BLaER1 treated with 17β-estradiol and CSF1 and Interleukin-3, amounts not matched to agents 10 nM and 100 nM (cell line): ENCODE data around the gene ANKS4B.

ENCODE experiments used
- H3K27ac ChIP-seq, 11 experiments: shearing (Covaris generic); formaldehyde crosslinking; 2 replicates each; pipeline ENCODE4 v1.8.1; 2022
- H3K27me3 ChIP-seq, 11 experiments: shearing (Covaris generic); formaldehyde crosslinking; 2 replicates each; pipeline ENCODE4 v1.8.1; 2022
- H3K36me3 ChIP-seq, 11 experiments: shearing (Covaris generic); formaldehyde crosslinking; 2 replicates each; pipeline ENCODE4 v1.8.1; 2022
- H3K4me1 ChIP-seq, 10 experiments: shearing (Covaris generic); formaldehyde crosslinking; 2 replicates each; pipeline ENCODE4 v1.8.1; 2022
- H3K4me2 ChIP-seq, 11 experiments: shearing (Covaris generic); formaldehyde crosslinking; 2 replicates each; pipeline ENCODE4 v1.8.1; 2022
- H3K4me3 ChIP-seq, 10 experiments: shearing (Covaris generic); formaldehyde crosslinking; 2 replicates each; pipeline ENCODE4 v1.8.1; 2022
- H3K9ac ChIP-seq, 11 experiments: shearing (Covaris generic); formaldehyde crosslinking; 2 replicates each; pipeline ENCODE4 v1.8.1; 2022
- H3K9me3 ChIP-seq, 11 experiments: shearing (Covaris generic); formaldehyde crosslinking; replicated peaks in 1 of 11; 2 replicates each; pipeline ENCODE4 v1.8.1; 2022
- H4K20me1 ChIP-seq, 11 experiments: shearing (Covaris generic); formaldehyde crosslinking; 2 replicates each; pipeline ENCODE4 v1.8.1; 2022
- Cebpa-rat ChIP-seq, 11 experiments: shearing (Covaris generic); IDR thresholded peaks; 2 replicates each; pipeline ENCODE4 v1.8.1; 2022

Gene ANKS4B

DNA sequence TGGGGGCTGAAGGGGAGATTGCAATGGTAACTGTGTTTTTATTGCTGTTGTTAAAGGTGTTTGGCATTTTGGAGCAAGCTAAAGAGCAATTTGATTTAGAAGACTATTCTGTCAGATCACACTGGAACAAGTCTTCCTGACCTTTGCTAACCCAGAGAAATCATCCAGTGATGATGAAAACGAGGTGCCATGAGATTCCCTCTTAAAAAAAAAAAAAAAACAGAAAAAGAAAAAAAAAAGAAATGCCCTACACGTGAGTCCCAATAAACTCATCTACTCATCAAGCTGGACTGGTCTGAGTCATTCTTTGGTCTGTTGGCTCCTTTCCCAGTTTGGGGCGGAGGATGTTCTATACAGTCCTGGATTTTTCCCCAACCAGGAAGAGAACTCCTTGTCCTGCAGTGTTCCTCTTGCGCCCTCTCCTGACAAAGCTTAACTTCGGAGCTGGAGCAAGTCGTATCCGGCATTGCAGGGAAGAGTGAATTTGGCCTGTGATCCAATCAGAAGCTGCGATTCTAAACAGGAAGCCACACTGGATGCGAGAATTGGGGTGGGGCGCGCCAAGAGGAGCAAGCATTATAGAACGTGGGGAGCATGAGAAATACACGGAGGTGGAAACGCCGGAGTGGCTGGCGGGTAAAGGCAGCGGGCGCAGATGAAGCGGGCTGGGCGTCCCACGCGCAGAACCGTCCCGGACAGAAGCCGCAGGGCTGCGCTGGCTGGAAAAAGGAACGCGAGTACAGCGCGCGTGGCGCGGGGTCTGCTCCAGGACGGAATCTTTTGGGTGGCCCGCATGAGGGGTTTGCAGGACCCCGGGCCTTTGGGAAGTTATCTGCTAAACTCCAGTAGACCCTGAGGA, 67.0 kb downstream of the ANKS4B start:
- no peak for TF ChIP-seq Cebpa-rat (IDR thresholded peaks at IDR 0.05)
- Histone ChIP-seq H4K20me1 (no peaks in the 10 kb centered on the region), H3K27me3 (no peaks in the 10 kb centered on the region), H3K4me1 (peaks cover 12 to 25% (median 16%) of the 10 kb centered on the region in 10 experiments), H3K9me3 (no peaks in the 10 kb centered on the region), H3K9ac (peak overlapping the region; percentile 64 to 83 (median 80)), H3K27ac (peak overlapping the region; percentile 6 to 86 (median 76); a peak in 21 of 22 replicates), H3K4me2 (peak overlapping the region; percentile 88 to 97 (median 94)), H3K4me3 (peak overlapping the region; percentile 60 to 81 (median 74)), H3K36me3 (no peaks in the 10 kb centered on the region)

DNA sequence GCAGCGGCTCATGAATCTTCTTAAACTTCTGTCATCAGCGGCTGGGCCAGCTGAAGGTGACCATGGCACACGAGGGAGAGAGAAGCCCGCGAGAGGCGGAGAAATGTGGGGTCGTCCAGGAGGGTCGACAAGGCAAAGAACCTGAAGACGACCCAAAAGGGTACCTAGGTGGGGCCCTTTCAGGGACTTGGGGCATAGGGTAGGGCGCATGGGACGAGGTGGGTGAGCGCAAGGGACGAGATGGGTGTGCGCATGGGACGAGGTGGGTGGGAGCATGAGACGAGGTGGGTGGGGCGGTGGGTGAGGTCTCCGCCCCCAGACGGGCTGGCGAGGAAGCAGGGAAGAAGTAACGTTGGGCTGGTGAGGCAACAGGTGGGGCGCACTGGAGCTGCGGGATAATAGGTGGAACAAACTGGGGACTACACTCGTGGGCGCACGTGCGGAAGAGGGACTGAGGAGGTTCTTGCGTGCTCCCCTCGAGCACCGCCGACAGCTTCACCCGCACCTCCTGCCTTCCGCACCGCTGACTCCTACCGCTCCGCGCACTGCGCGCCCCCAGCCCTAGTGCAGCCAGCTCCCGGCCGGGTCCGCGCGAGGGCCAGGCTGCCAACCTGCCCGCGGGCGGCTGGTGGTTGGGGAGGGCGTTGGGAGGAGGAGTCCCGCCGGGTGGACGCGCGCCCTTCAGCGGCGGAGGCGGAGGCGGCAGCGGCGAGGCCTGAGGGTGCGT, 67.8 kb downstream of the ANKS4B start:
- H3K27me3 ChIP-seq: no peaks in the 10 kb centered on the region
- no peak for TF ChIP-seq Cebpa-rat (IDR thresholded peaks at IDR 0.05)
- peak overlapping the region; percentile 64 to 83 (median 80) for H3K9ac ChIP-seq
- no peaks in the 10 kb centered on the region for H4K20me1 ChIP-seq
- peak overlapping the region; percentile 18 to 86 (median 76); a peak in 21 of 22 replicates for H3K27ac ChIP-seq
- peak overlapping the region; percentile 88 to 97 (median 94) for H3K4me2 ChIP-seq
- no peaks in the 10 kb centered on the region for H3K9me3 ChIP-seq
- H3K4me1 ChIP-seq: peaks cover 12 to 25% (median 16%) of the 10 kb centered on the region in 10 experiments
- H3K36me3 ChIP-seq: no peaks in the 10 kb centered on the region
- H3K4me3 ChIP-seq: peak overlapping the region; percentile 60 to 81 (median 74)

DNA sequence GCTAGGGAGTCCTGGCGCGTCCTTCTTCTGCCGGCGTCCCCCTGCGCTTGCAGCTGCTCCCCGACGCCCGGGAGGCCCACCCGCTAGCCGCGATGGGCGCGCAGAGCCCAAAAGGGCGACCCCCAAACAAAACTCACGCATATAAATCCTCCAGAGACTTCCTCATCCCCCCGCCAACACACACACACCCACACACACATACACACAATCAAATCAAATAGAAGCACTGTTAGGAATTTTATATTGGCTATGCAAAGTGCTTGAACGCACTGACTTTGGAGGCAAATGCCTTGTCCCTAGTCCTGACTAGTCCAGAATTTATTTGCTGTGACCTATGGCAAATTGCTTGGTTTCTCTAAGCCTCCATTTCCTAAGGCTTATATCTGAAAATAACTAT, 68.4 kb downstream of the ANKS4B start:
- Histone ChIP-seq H3K27ac (peak overlapping the region; percentile 18 to 86 (median 76); a peak in 19 of 22 replicates), H3K9me3 (no peaks in the 10 kb centered on the region), H3K36me3 (no peaks in the 10 kb centered on the region), H3K27me3 (no peaks in the 10 kb centered on the region), H4K20me1 (no peaks in the 10 kb centered on the region), H3K4me1 (peaks cover 12 to 25% (median 16%) of the 10 kb centered on the region in 10 experiments), H3K4me2 (peak overlapping the region; percentile 88 to 97 (median 94)), H3K9ac (peak overlapping the region; percentile 64 to 83 (median 80)), H3K4me3 (peak overlapping the region; percentile 60 to 81 (median 74))
- TF ChIP-seq Cebpa-rat (IDR thresholded peaks at IDR 0.05): no peak

DNA sequence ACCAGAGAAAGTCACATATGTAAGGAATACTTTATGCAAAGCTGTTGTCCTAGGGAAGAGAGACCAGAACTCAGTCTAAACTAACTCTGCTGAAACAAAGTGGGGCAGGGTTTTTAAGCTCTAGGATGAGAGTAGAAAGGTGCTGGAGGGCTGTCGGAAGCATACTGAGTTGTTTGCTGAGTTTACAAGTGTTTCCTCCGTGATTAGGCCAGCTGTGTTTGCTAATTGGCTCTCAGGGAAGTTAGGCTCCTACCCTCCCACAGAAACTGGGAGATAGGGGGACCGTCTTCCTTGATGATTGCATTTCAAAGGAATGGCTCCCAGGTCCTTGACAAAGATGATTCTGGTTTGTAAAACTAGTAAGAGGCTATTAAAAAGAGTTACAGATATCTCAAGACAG, 69.0 kb downstream of the ANKS4B start:
- Histone ChIP-seq H3K4me3 (peak overlapping the region in 9 of 10 experiments; percentile 60 to 81 (median 72); a peak in 16 of 20 replicates), H3K9ac (peak overlapping the region in 7 of 11 experiments; percentile 8 to 83 (median 79); a peak in 9 of 22 replicates), H3K9me3 (no peaks in the 10 kb centered on the region), H3K4me1 (peaks cover 12 to 25% (median 16%) of the 10 kb centered on the region in 10 experiments), H3K27me3 (no peaks in the 10 kb centered on the region), H3K36me3 (no peaks in the 10 kb centered on the region), H3K27ac (peak overlapping the region in 1 of 11 experiments; percentile 33; a peak in 1 of 22 replicates), H4K20me1 (no peaks in the 10 kb centered on the region), H3K4me2 (peak overlapping the region; percentile 88 to 97 (median 94))
- no peak for TF ChIP-seq Cebpa-rat (IDR thresholded peaks at IDR 0.05)

DNA sequence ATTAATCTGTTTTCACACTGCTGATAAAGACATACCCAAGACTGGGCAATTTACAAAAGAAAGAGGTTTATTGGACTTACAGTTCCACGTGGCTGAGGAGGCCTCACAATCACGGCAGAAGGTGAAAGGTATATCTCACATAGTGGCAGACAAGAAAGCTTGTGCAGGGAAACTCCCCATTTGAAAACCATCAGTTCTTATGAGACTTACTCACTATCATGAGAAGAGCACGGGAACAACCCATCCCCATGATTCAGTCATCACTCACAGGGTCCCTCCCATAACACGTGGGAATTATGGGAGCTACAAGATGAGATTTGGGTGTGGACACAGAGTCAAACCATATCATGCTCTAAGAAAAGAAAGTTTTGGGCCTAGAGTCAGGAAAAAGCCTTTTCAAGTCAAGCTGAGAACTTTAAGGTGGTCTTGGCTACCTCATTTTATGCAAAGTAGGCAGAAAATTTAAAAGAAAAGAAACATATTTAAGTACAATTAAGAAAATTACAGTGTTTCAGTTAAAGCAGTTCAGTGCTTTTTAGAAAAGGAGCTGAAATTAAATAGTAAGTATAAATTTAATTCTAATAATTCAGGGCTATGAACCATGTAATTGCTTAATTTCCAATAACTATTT, 69.5 kb downstream of the ANKS4B start:
- peak overlapping the region in 3 of 10 experiments; percentile 60 to 81 (median 71); a peak in 5 of 20 replicates for H3K4me3 ChIP-seq
- H3K27me3 ChIP-seq: no peaks in the 10 kb centered on the region
- no peak for TF ChIP-seq Cebpa-rat (IDR thresholded peaks at IDR 0.05)
- no peaks in the 10 kb centered on the region for H4K20me1 ChIP-seq
- H3K36me3 ChIP-seq: no peaks in the 10 kb centered on the region
- H3K4me2 ChIP-seq: peak overlapping the region; percentile 88 to 97 (median 94); a peak in 17 of 22 replicates
- peaks cover 12 to 25% (median 16%) of the 10 kb centered on the region in 10 experiments for H3K4me1 ChIP-seq
- peaks cover 0 to 1% (median under 1%) of the 10 kb centered on the region in 11 experiments; a peak in 6 of 22 replicates for H3K9me3 ChIP-seq
- H3K27ac ChIP-seq: peak overlapping the region in 1 of 11 experiments; percentile 33; a peak in 1 of 22 replicates
- H3K9ac ChIP-seq: peak overlapping the region in 3 of 11 experiments; percentile 8 to 82 (median 80); a peak in 2 of 22 replicates
